GM19025 (cell line): ENCODE results near the gene CSRP3.

Experiments
- ATAC-seq: cut with Tn5 transposase; IDR thresholded peaks from one replicate; pipeline ENCODE4 v1.9.1; 2021; ENCODE audit warnings: mild to moderate bottlenecking, low read depth, moderate library complexity; ENCODE audit not compliant: unreplicated experiment

The CSRP3 gene

GRCh38 chr11:19201737-19202605 is at the start of gene CSRP3:
Gene CSRP3 (minus strand): TSS chr11:19201983. CDS start chr11:19192448, 9,535 bp downstream.
- no peak for ATAC-seq

GRCh38 chr11:19251577-19251976 is 49.8 kb upstream of the CSRP3 start:
- no peak for ATAC-seq

- ATAC-seq = no peak
Measured at GRCh38 chr11:19246816-19247215, 45.0 kb upstream of the CSRP3 start.

GRCh38 chr11:19245351-19245750 is 43.6 kb upstream of the CSRP3 start:
- no peak for ATAC-seq

GRCh38 chr11:19244621-19245020 is 42.8 kb upstream of the CSRP3 start:
- no peak for ATAC-seq

GRCh38 chr11:19244084-19244483 is 42.3 kb upstream of the CSRP3 start:
- no peak for ATAC-seq

GRCh38 chr11:19243613-19244012 is 41.8 kb upstream of the CSRP3 start:
- ATAC-seq = no peak

- ATAC-seq = no peak
Measured at GRCh38 chr11:19243143-19243542, 41.4 kb upstream of the CSRP3 start.

GRCh38 chr11:19242179-19242932 is 40.6 kb upstream of the CSRP3 start:
- no peak for ATAC-seq

- ATAC-seq = peak; percentile 25
Measured at GRCh38 chr11:19241260-19242178, 39.7 kb upstream of the CSRP3 start.

- peak; percentile 87 for ATAC-seq
Measured at GRCh38 chr11:19240420-19241259, 38.9 kb upstream of the CSRP3 start, which contains the start of gene E2F8. Gene E2F8 (minus strand): TSS chr11:19240945. CDS start chr11:19240121, 824 bp downstream.

- no peak for ATAC-seq
Measured at GRCh38 chr11:19239039-19239438, 37.3 kb upstream of the CSRP3 start.

GRCh38 chr11:19237813-19238212 is 36.0 kb upstream of the CSRP3 start:
- ATAC-seq = no peak

- ATAC-seq = no peak
Measured at GRCh38 chr11:19237381-19237780, 35.6 kb upstream of the CSRP3 start.

GRCh38 chr11:19234231-19234817 is 32.5 kb upstream of the CSRP3 start:
- ATAC-seq = no peak

- no peak for ATAC-seq
Measured at GRCh38 chr11:19232910-19233503, 31.2 kb upstream of the CSRP3 start.

- no peak for ATAC-seq
Measured at GRCh38 chr11:19229671-19230070, 27.9 kb upstream of the CSRP3 start.

- no peak for ATAC-seq
Measured at GRCh38 chr11:19228968-19229367, 27.2 kb upstream of the CSRP3 start.
